Putamen (tissue), 1 donor: ENCODE data around the gene CHTF8.
"Not testable (repeated sequence)": the region's sequence is repeated elsewhere in the genome, so short reads cannot be mapped to it uniquely, and the experiment has no call there.

ENCODE experiments used
- DNase-seq: peaks from one replicate; pipeline ENCODE4 v3.0.0-alpha.2; 2016; ENCODE audit warnings: low spot score

Gene CHTF8, protein sequence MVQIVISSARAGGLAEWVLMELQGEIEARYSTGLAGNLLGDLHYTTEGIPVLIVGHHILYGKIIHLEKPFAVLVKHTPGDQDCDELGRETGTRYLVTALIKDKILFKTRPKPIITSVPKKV

DNA sequence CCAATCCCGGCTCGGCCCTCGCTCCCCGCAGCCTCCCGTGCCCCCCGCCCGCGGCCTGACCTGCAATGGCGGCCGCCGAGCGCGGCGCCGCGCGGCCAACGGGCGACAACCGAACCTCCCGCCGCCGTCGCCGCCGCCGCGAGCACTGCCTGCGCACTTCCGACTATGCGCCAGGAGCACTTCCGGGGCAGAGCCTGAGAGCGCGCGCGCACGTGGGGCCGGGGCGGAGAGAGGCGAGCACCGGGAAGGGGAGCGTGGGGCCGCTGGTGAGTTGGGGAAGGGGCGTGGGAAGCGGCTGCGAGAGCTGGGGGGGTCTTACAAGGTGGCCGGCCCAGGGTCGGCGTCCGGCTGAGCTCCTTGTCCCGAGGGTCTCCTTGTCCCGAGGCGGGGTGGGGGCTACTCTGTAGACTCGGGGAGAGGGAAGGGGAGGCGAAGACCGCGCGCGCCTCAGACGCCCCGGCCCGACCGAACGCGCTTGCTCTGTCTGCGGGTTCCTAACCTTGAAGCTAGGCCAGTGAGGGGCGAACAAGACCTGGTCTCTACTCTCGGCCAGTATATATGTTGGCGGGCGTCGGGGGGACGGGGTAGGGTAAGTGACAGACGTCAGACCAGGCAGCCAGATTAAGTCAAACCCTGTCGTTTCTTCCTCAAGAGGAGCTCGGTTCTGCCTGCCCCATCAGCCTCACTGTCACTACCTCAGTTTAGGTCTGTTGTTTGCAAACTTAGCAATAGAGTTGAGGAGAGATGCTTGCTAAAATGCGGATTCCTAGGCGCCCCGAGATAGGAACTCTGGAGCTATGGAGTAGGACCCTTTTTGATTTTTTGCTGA, at the start of gene CHTF8, which contains the start of gene UTP4:
Gene CHTF8 (minus strand): TSS at position 165 of the 829 bp plus-strand sequence. CDS start 11,130 bp downstream, outside the sequence.
Gene UTP4 (plus strand): TSS at position 226 of the 829 bp plus-strand sequence. CDS start 811 bp downstream, outside the sequence.
- DNase-seq = peak; percentile 84

DNA sequence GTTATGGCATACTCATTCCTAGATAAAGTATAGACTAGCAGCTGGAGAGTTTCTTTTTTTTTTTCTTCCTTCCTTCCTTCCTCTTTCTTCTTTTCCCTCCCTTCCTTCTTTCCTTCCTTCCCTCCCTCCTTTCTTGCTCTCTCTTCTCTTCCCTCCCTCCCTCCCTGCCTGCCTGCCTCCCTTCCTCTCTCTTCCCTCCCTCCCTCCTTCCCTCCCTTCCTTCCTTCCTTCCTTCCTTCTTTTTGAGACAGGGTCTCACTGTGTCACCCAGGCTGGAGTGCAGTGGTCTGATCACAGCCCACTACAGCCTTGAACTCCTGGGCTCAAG, 47.6 kb upstream of the CHTF8 start:
- no peak for DNase-seq

- no peak for DNase-seq
Measured at GRCh38 chr16:69179328-69180010, 47.1 kb upstream of the CHTF8 start.

- no peak for DNase-seq
Measured at GRCh38 chr16:69176033-69176800, 43.8 kb upstream of the CHTF8 start.

- DNase-seq = no peak
Measured at GRCh38 chr16:69171325-69172084, 39.1 kb upstream of the CHTF8 start.

GRCh38 chr16:69169607-69170352, 37.4 kb upstream of the CHTF8 start:
- no peak for DNase-seq

DNA sequence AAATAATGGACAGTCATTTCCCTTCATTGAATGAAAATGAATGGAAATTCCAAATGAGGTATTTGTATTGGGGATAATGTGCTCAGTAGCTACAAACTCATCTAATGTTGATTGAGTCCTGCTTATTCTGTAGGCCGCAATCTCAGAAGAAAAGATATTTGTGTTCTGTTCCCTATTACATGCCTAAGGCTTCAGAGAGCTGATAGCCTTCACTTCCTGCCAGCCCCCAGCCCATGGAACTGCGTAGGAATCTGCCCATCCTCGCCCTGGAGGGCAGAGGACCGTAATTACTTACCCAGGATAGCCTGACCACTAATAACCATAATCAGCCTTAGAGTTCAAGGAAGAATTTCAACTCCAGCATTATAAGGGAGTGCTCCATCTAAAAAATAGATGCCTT, 36.7 kb upstream of the CHTF8 start:
- no peak for DNase-seq

DNA sequence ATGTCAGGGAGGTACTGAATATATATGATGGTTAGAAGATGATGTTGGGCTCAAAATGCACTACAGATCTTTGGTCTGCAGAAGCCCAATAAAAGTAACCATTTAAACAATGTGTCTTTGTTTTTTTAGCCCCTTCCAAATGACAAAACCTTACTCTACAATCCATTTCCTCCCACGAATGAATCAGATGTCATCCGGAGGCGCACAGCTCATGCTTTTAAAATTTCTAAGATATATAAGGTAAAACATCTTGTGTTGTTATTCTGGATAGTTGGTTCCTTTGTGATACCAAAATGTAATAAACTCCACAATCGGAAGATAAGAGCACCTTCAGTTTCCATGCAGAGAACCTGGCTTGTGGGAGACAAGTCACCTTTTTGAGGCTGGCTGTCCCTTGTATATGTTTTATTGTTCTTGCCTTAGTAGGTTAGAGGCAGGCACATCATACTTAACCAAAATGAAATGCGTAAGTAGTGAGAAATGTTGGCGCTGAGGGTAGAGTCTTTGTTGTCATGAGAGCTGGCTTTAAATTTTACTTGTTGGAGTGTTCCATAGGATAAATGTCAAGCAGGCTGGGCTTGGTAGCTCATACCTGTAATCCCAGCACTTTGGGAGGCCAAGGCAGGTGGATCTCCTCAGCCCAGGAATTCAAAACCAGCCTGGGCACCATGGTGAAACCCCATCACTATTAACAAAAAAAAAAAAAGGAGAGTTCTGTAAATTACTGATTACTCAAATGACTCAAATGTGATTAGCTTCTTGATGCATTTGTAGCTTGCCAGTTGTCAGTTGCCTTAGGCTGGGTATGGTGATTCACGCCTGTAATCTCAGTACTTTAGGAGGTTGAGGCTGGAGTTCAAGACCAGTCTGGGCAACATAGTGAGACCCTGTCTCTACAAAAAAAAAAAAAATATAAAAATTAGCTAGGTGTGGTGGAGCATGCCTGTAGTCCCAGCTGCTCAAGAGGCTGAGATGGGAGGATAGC, 34.9 kb upstream of the CHTF8 start:
- DNase-seq = no peak

GRCh38 chr16:69166221-69166833, 33.9 kb upstream of the CHTF8 start:
- no peak for DNase-seq

DNA sequence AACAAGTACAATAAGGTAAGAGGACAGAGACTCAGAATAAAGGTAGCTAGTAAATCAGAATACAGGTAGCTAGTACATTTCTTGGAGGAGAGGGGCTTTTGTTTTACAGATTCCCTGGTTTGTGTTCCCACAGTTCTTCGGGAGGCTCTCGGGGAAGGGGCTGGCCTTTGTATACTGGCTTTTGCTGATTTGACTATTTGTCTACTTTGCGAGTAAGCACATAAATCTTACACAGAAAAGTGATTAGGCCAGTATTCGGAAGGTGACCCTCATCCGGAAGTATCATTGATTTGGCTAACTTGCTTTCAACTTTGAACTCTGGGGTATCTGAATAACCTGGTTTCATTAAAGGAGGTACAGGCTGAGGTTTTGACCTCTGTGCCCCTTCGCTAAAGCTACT, 33.2 kb upstream of the CHTF8 start:
- no peak for DNase-seq

DNA sequence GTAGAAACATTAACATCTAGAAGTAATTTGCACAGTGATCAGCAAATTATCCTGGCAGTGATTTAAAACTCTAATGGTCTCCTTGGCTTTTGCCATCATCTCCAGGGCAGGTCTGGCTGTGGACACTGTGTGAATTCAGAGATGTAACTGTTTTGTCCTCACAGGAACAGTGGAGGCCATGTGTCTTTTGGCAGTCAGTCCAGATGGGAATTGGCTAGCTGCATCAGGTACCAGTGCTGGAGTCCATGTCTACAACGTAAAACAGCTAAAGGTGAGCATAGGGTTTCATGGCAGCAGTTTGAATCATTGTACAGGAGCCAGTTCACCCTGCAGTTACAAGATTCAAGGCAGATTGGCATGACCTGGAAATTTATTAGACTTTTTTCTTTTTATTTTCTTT, 27.8 kb upstream of the CHTF8 start:
- DNase-seq = no peak

- DNase-seq = peak; percentile 71
Measured at GRCh38 chr16:69157196-69157595, 24.8 kb upstream of the CHTF8 start.

DNA sequence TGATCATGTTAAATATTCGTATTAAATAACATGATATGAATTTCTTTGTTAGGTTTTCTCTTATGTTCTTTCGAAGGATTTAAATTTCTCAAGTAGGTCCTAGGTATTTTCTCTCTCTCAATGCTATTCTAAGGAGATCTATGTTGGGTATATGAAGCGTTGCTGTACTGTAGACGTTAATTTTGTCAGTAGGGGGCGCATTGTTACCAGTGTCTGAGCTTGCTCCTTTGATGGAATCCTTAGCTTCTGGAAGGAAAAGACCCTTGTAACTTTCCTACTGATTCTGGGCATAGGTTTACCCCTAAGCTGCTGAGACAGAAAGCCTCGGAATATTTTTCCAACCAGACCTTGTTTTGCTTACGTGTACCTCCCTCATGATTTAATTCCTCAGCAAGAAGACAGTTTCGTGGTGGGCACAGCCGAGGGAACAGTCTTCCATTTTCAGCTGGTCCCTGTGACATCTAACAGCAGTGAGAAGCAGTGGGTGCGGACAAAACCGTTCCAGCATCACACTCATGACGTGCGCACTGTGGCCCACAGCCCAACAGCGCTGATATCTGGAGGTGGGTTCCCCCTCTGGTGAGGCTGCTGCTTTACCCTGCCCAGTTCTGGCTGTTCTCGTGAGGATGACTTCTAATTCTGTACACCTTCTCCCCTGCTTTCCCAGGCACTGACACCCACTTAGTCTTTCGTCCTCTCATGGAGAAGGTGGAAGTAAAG, 17.9 kb upstream of the CHTF8 start:
- peak; percentile 59 for DNase-seq

- DNase-seq = not testable (repeated sequence)
Measured at GRCh38 chr16:69149621-69150020, 17.2 kb upstream of the CHTF8 start.

GRCh38 chr16:69145658-69146057, 13.3 kb upstream of the CHTF8 start:
- no peak for DNase-seq

- DNase-seq = no peak
Measured at GRCh38 chr16:69143116-69143515, 10.7 kb upstream of the CHTF8 start.

DNA sequence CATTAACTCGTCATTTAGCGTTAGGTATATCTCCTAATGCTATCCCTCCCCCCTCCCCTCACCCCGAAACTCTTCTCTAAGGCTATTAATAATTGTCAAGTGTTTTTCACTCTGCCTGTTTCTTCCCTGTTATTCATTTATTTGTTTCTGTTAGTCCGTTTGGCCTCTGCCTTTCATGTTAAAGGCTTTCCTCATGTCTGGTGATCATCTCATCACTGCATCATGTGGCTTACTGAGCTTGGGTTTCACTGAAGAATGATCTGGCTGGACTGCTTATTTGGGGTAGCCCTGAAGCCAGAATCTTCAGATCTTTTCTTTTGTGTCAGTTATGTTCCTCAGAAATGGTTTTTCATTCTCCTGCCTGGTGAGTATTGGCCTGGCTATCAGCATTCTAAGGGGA, 9.5 kb upstream of the CHTF8 start:
- no peak for DNase-seq

GRCh38 chr16:69141014-69141413, 8.6 kb upstream of the CHTF8 start:
- DNase-seq = no peak
